ENCODE measurements around the gene DPP9. TPM values are rescaled to one million over a fixed set of nuclear protein-coding genes. Genes with fewer than 3 reads are reported as not detected.

DPP9 gene
- total RNA-seq, 1 experiment from 2014 or later: 46.4 TPM

- Histone ChIP-seq H2BK12ac (ENCODE audit: insufficient read length, low read depth, low read length) (no peak overlapping the region), H3K18ac (ENCODE audit: insufficient read length, low read depth, low read length) (no peak overlapping the region), H3K23ac (ENCODE audit: insufficient read length, low read depth, low read length) (no peak overlapping the region), H3K27ac (ENCODE audit: insufficient read length, low read depth, low read length) (no peak overlapping the region), H4K5ac (ENCODE audit: insufficient read length, low read depth, low read length) (no peak overlapping the region), H4K20me1 (ENCODE audit: control insufficient read depth, insufficient read depth, insufficient read length) (no peaks in the 10 kb centered on the region), H3K23me2 (ENCODE audit: insufficient read length, low read depth, low read length, poor library complexity, severe bottlenecking) (no peaks in the 10 kb centered on the region), H2BK20ac (ENCODE audit: low read depth, low read length, poor library complexity, severe bottlenecking) (no peak overlapping the region), H3K79me1 (ENCODE audit: insufficient read depth, low read depth, low read length, poor library complexity, severe bottlenecking) (no peaks in the 10 kb centered on the region), H3K4me2 (ENCODE audit: insufficient read depth, insufficient read length, low read length) (no peak overlapping the region), H3K14ac (ENCODE audit: insufficient read depth, low read length) (no peak overlapping the region), H3K27me3 (ENCODE audit: insufficient read depth, low read length) (no peaks in the 10 kb centered on the region), H3K9ac (ENCODE audit: extremely low read depth, insufficient read length, low read length) (no peak overlapping the region), H2AK5ac (ENCODE audit: insufficient read length, low read length) (no peak overlapping the region), H3K4me1 (ENCODE audit: insufficient read depth, low read length) (no peaks in the 10 kb centered on the region), H2BK15ac (ENCODE audit: low read depth, low read length) (no peak overlapping the region), H3K9me3 (ENCODE audit: control insufficient read depth, low read depth, low read length) (no peaks in the 10 kb centered on the region), H4K91ac (ENCODE audit: insufficient read length, low read depth, low read length) (no peak overlapping the region), H3K79me2 (ENCODE audit: insufficient read depth, low read length) (no peaks in the 10 kb centered on the region), H3K56ac (ENCODE audit: insufficient read length, low read depth, low read length) (no peak overlapping the region), H2AFZ (ENCODE audit: low read length) (no peak overlapping the region), H2BK5ac (ENCODE audit: insufficient read length, low read length) (no peak overlapping the region), H4K8ac (replicated peaks; ENCODE audit: insufficient read length, low read depth, low read length) (no peak overlapping the region), H2BK120ac (ENCODE audit: low read depth, low read length, poor library complexity, severe bottlenecking) (no peak overlapping the region), H3T11ph (ENCODE audit: low read length) (no peak overlapping the region), H3K4ac (ENCODE audit: low read depth, low read length) (no peak overlapping the region)
- peak overlapping the region in 1 of 2 experiments; percentile 12; a peak in 1 of 5 replicates for H3K4me3 Mint-ChIP-seq
- no peak for DNase-seq
- peaks cover 4% of the 10 kb centered on the region for H3K27me3 Mint-ChIP-seq (ENCODE audit: low read depth)
- H3K36me3 Mint-ChIP-seq (ENCODE audit: insufficient read depth in 1 of 3, low read depth in 3 of 3): no peaks in the 10 kb centered on the region; a peak in 1 of 7 replicates
- no CpG with 5 or more reads among the region's 10 CpGs for WGBS (ENCODE audit: extremely low coverage, insufficient read length, low lambda C conversion rate)
- H3K9me3 Mint-ChIP-seq: peaks cover 0 to 6% of the 10 kb centered on the region in 2 experiments; a peak in 3 of 5 replicates
- no peak overlapping the region for H3K27ac Mint-ChIP-seq
- TF ChIP-seq CTCF (conservative IDR thresholded peaks at IDR 0.05): no peak
- H3K4me1 Mint-ChIP-seq: peaks cover 2 to 8% of the 10 kb centered on the region in 2 experiments
These were observed 5.2 kb upstream of the DPP9 start for GRCh38 chr19:4728871-4729270.
